Nephron (organoid): ENCODE measurements around the gene RTN3.

Experiments used
- H3K27ac Mint-ChIP-seq, 3 experiments: 2 replicates each; pipeline ENCODE4 v1.8.0; 2020; ENCODE audit warnings: mixed read lengths in 3 of 3, mild to moderate bottlenecking in 2 of 3, moderate library complexity in 1 of 3
- H3K27me3 Mint-ChIP-seq: 2 replicates; pipeline ENCODE4 v1.8.0; 2021; ENCODE audit warnings: low read depth, mild to moderate bottlenecking, moderate library complexity, mixed read lengths
- H3K36me3 Mint-ChIP-seq: 2 replicates; pipeline ENCODE4 v1.8.0; 2020; ENCODE audit warnings: low read depth, mixed read lengths
- H3K4me1 Mint-ChIP-seq: 2 replicates; pipeline ENCODE4 v1.8.0; 2020; ENCODE audit warnings: mixed read lengths
- H3K4me3 Mint-ChIP-seq, 3 experiments: 2 replicates each; pipeline ENCODE4 v1.8.0; 2020; ENCODE audit warnings: mild to moderate bottlenecking in 3 of 3, mixed read lengths in 3 of 3, moderate library complexity in 2 of 3
- H3K9me3 Mint-ChIP-seq: 2 replicates; pipeline ENCODE4 v1.8.0; 2020; ENCODE audit warnings: mixed read lengths
- TF ChIP-seq, protein P1 (sequence below), 3 experiments: fragments of 200-600 bp; sonication (generic); IDR thresholded peaks; one replicate each; pipeline ENCODE4 v1.5.0; 2021; ENCODE audit warnings: antibody characterized with exemption in 3 of 3; ENCODE audit not compliant: unreplicated experiment in 3 of 3

Gene RTN3

DNA sequence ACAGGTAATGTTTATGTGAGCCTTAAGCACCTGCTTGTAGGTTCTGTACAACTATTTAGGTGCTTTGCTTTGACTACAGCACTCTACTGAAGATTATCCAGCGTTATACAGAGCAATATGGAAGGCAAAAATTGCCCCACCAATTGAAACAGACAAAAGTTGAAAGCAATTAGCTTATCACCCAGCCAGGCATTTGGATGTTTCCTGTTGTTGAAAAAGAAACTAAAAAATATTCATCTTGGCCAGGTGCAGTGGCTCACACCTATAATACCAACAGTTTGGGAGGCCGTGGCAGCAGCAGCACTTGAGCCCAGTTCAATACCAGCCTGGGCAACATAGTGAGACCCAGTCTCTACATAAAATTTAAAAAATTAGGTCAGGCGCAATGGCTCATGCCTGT, 28.6 kb upstream of the RTN3 start:
- Mint-ChIP-seq H3K4me1 (no peaks in the 10 kb centered on the region), H3K27ac (peak overlapping the region in 1 of 3 experiments; percentile 6), H3K9me3 (no peaks in the 10 kb centered on the region), H3K27me3 (no peaks in the 10 kb centered on the region), H3K36me3 (peaks cover 41% of the 10 kb centered on the region), H3K4me3 (no peak overlapping the region)
- TF ChIP-seq, protein P1, sequence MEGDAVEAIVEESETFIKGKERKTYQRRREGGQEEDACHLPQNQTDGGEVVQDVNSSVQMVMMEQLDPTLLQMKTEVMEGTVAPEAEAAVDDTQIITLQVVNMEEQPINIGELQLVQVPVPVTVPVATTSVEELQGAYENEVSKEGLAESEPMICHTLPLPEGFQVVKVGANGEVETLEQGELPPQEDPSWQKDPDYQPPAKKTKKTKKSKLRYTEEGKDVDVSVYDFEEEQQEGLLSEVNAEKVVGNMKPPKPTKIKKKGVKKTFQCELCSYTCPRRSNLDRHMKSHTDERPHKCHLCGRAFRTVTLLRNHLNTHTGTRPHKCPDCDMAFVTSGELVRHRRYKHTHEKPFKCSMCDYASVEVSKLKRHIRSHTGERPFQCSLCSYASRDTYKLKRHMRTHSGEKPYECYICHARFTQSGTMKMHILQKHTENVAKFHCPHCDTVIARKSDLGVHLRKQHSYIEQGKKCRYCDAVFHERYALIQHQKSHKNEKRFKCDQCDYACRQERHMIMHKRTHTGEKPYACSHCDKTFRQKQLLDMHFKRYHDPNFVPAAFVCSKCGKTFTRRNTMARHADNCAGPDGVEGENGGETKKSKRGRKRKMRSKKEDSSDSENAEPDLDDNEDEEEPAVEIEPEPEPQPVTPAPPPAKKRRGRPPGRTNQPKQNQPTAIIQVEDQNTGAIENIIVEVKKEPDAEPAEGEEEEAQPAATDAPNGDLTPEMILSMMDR (IDR thresholded peaks at IDR 0.05; ENCODE audit: unreplicated experiment in 3 of 3), result no peak

DNA sequence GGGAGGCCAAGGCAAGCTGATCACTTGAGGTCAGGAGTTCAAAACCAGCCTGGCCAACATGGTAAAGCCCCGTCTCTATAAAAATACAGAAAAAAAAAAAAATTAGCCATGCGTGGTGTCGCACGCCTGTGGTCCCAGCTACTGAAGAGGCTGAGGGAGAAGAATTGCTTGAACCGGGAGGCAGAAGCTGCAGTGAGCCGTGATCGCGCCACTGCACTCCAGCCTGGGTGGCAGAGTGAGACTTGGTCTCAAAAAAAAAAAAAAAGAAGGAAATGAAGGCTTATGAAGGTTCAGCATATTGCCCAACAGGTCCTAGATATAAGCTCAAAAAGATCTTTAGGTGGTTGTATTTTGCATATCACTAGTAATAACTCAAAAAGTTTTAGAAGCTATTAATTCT, 20.3 kb upstream of the RTN3 start:
- Mint-ChIP-seq H3K27ac (no peak overlapping the region), H3K4me1 (peaks cover 5% of the 10 kb centered on the region), H3K9me3 (no peaks in the 10 kb centered on the region)

DNA sequence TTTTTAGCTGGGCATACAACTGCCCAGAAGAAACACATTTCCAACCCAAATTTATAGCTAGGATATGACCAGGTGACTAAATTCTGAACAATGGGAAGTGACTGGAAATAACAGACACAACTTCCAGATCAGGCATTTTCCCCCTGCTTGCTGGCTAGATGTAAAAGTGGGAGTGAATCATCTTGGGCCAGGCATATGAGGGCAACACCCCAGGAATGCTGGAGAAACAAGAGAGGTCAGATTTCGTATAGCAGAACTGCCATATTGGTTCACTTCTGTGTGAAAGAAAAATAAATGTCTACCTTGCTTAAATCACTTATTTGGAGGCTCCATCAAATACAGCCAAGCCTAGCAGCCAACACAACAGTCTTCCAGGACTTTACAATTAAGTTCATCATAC, 17.5 kb upstream of the RTN3 start:
- TF ChIP-seq, protein P1 (IDR thresholded peaks at IDR 0.05; ENCODE audit: unreplicated experiment in 3 of 3), result no peak
- no peak overlapping the region for H3K27ac Mint-ChIP-seq
- no peak overlapping the region for H3K4me3 Mint-ChIP-seq
- H3K36me3 Mint-ChIP-seq, result peaks cover 8% of the 10 kb centered on the region
- peaks cover 11% of the 10 kb centered on the region for H3K4me1 Mint-ChIP-seq
- H3K27me3 Mint-ChIP-seq, result no peaks in the 10 kb centered on the region
- no peaks in the 10 kb centered on the region for H3K9me3 Mint-ChIP-seq

More for the DNA sequence above, 20.3 kb upstream of the RTN3 start:
- no peaks in the 10 kb centered on the region for H3K27me3 Mint-ChIP-seq
- no peak overlapping the region for H3K4me3 Mint-ChIP-seq
- H3K36me3 Mint-ChIP-seq, result peaks cover 7% of the 10 kb centered on the region
- TF ChIP-seq, protein P1 (IDR thresholded peaks at IDR 0.05; ENCODE audit: unreplicated experiment in 3 of 3), result no peak

DNA sequence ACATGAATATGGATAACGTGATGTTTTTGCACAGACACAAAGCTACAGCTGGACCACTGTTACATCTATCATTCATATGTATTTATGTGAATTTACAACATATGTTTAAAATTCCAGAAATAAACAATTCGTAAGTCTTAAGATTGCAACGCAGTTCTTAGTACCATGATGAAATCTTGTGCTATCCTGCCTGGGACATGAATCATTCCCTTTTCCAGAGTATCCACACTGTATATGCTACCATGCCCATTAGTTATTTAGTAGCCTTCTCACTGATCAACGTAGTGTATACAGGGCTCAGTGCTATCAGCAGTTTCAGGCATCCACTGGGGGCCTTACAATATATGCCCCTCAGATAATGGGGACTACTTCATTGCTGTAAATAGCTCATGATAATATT, 14.4 kb upstream of the RTN3 start:
- TF ChIP-seq, protein P1 (IDR thresholded peaks at IDR 0.05; ENCODE audit: unreplicated experiment in 3 of 3), result no peak
- peaks cover 17% of the 10 kb centered on the region for H3K4me1 Mint-ChIP-seq
- H3K9me3 Mint-ChIP-seq, result no peaks in the 10 kb centered on the region
- H3K27ac Mint-ChIP-seq, result no peak overlapping the region
- no peak overlapping the region for H3K4me3 Mint-ChIP-seq
- H3K36me3 Mint-ChIP-seq, result peaks cover 9% of the 10 kb centered on the region
- no peaks in the 10 kb centered on the region for H3K27me3 Mint-ChIP-seq

DNA sequence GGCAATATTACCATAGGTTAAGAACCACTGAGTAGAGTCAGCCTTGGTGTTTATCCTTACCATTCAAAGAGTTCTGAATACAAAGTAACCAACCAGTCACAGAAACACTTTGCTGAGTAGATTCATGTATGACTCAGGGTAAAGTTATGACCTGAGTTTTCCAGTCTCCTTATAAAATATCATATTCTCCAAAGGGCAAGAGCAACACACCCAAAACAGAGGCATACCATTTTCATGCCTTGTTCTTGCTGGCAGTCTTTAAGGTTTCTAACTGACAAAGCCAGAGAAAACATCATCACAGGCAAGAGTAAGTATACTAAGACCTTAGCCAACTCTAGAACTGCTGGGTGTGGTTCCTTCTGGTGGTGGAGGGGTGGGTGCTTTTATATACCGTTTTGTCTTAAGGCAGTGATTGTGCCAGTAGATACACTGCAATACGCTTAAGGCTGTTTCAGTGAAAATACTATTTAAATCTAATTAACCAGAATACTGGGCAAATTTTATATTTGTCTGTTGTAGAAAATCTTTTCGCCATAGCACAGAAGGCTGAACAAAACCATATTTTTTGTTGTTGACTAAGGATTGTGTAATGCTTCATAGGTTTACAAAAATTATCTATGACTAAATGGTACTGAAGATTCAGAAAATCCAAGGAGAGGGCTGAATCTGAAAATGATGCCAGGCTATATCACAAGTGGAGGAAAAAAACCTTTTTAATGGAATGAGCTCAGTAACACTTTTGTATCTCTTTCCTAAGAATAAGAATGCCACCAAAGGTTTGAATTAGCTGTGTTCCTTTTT, 13.1 kb upstream of the RTN3 start:
- peaks cover 23% of the 10 kb centered on the region for H3K4me1 Mint-ChIP-seq
- peaks cover 9% of the 10 kb centered on the region for H3K36me3 Mint-ChIP-seq
- H3K27me3 Mint-ChIP-seq, result peaks cover 3% of the 10 kb centered on the region
- H3K9me3 Mint-ChIP-seq, result no peaks in the 10 kb centered on the region
- peak overlapping the region; percentile 7 to 66 (median 17) for H3K4me3 Mint-ChIP-seq
- TF ChIP-seq, protein P1 (IDR thresholded peaks at IDR 0.05; ENCODE audit: unreplicated experiment in 3 of 3), result no peak
- H3K27ac Mint-ChIP-seq, result no peak overlapping the region

DNA sequence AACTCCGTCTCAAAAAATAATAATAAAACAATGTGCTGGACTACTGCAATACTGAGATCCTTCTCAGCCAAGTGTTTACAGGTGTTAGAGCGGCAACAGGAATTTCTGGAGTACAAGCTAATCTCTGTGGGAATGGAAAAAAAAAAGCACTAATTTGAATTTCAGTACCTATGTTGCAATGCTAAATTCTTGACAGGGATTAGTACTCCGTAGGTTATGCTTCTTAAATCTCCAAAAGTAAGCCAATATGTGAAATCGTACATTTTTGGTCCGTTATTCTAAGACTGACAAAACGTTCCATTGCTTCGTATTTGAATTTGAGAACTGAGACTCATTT, 11.2 kb upstream of the RTN3 start:
- Mint-ChIP-seq H3K4me1 (peaks cover 17% of the 10 kb centered on the region), H3K27me3 (peaks cover 3% of the 10 kb centered on the region), H3K36me3 (peaks cover 9% of the 10 kb centered on the region), H3K4me3 (peak overlapping the region; percentile 82 to 93 (median 86)), H3K9me3 (no peaks in the 10 kb centered on the region), H3K27ac (peak overlapping the region; percentile 60 to 90 (median 78))
- TF ChIP-seq, protein P1 (IDR thresholded peaks at IDR 0.05; ENCODE audit: unreplicated experiment in 3 of 3), result no peak
